Brain microvascular endothelial cell (primary cell): ENCODE data around the gene BTBD3.

Experiments used
- DNase-seq: peaks from one replicate; pipeline ENCODE4 v3.0.0-alpha.2; 2020
- H3K27ac ChIP-seq: fragments of 250-450 bp; sonication (Bioruptor Pico); 2 replicates; pipeline ENCODE4 v1.5.1; 2020; ENCODE audit warnings: mild to moderate bottlenecking, moderate library complexity
- H3K27me3 ChIP-seq: fragments of 250-450 bp; sonication (Bioruptor Pico); replicated peaks from 2 replicates; pipeline ENCODE4 v1.5.1; 2020; ENCODE audit warnings: mild to moderate bottlenecking
- H3K36me3 ChIP-seq: fragments of 250-450 bp; sonication (Bioruptor Pico); replicated peaks from 2 replicates; pipeline ENCODE4 v1.5.1; 2020; ENCODE audit warnings: mild to moderate bottlenecking
- H3K4me3 ChIP-seq: 2 replicates; pipeline ENCODE4 v1.5.1; 2011; ENCODE audit warnings: low read depth, mild to moderate bottlenecking, control low read depth, low read length, moderate library complexity
- in situ Hi-C: cut with HindIII; loops from 2 replicates; pipeline ENCODE4 v1.10.0; 2017; ENCODE audit warnings: low sequenced_read_pairs, low pct_ligation_motif_present
- TF ChIP-seq, protein P1 (sequence below): IDR thresholded peaks from 2 replicates; pipeline ENCODE4 v1.5.1; 2011; ENCODE audit warnings: low read depth, mild to moderate bottlenecking, moderate library complexity, low read length, control low read depth, inconsistent platforms; ENCODE audit errors: missing control alignments

BTBD3 gene

GRCh38 chr20:11952639-11953038 is 34.9 kb downstream of the BTBD3 start:
- no peak for DNase-seq
- TF ChIP-seq, protein P1, sequence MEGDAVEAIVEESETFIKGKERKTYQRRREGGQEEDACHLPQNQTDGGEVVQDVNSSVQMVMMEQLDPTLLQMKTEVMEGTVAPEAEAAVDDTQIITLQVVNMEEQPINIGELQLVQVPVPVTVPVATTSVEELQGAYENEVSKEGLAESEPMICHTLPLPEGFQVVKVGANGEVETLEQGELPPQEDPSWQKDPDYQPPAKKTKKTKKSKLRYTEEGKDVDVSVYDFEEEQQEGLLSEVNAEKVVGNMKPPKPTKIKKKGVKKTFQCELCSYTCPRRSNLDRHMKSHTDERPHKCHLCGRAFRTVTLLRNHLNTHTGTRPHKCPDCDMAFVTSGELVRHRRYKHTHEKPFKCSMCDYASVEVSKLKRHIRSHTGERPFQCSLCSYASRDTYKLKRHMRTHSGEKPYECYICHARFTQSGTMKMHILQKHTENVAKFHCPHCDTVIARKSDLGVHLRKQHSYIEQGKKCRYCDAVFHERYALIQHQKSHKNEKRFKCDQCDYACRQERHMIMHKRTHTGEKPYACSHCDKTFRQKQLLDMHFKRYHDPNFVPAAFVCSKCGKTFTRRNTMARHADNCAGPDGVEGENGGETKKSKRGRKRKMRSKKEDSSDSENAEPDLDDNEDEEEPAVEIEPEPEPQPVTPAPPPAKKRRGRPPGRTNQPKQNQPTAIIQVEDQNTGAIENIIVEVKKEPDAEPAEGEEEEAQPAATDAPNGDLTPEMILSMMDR: no peak
- Histone ChIP-seq H3K27me3 (no peaks in the 10 kb centered on the region), H3K4me3 (no peak overlapping the region), H3K36me3 (no peaks in the 10 kb centered on the region), H3K27ac (no peak overlapping the region)
- in situ Hi-C loops: no loop called here

GRCh38 chr20:11957911-11958310 is 40.2 kb downstream of the BTBD3 start:
- no peak for DNase-seq
- Histone ChIP-seq H3K36me3 (no peaks in the 10 kb centered on the region), H3K4me3 (no peak overlapping the region), H3K27me3 (no peaks in the 10 kb centered on the region), H3K27ac (no peak overlapping the region)
- in situ Hi-C loops: no loop called here
- TF ChIP-seq, protein P1: no peak

DNA sequence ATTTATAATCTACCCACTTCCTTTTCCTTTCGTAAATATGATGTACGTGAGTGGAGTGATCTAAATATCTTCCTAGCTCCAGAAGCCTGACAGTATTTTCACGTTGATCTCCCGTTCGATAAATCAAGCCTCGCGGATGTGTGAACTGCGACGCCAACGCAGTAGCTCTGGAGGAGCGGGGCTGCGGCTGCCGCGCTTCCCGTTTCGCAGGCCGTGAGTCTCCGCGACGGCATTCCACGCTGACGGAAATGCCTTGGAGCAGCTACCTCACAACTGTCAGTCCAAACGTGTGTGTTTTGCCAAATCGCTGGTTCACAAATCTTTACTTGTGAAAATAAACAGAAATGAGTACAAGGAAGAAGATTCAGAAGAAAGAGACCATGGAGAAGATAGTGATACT is 41.2 kb downstream of the BTBD3 start:
- DNase-seq: no peak
- no peaks in the 10 kb centered on the region for H3K36me3 ChIP-seq

GRCh38 chr20:11965602-11966001 is 47.9 kb downstream of the BTBD3 start:
- DNase-seq: no peak
- Histone ChIP-seq H3K27me3 (no peaks in the 10 kb centered on the region), H3K4me3 (no peak overlapping the region), H3K27ac (no peak overlapping the region), H3K36me3 (no peaks in the 10 kb centered on the region)
- in situ Hi-C loops: no loop called here
- TF ChIP-seq, protein P1: peak; percentile 41

More for the DNA sequence above, 41.2 kb downstream of the BTBD3 start:
- no peak overlapping the region for H3K27ac ChIP-seq
- TF ChIP-seq, protein P1: no peak
- in situ Hi-C loops: no loop called here
- no peak overlapping the region for H3K4me3 ChIP-seq
- H3K27me3 ChIP-seq: no peaks in the 10 kb centered on the region

DNA sequence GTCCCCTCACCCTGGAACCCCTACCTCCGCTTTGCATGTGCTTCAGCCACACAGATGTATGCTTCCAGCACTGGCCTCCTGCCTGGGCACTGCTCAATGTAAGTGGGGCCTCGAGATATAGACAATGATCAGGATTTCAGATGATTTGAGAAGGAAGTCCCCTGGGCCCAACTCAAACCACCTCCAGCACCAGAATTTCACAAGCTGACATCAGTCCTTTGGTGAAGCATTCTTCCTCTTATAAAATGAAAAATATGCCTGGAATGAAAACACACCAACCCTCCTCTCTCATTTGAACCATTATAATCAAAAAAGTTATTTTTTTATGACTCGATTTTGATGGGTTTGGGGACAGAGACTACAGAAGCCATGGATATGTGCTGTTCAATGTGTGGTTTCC is 48.5 kb downstream of the BTBD3 start:
- DNase-seq: no peak
- no peak overlapping the region for H3K27ac ChIP-seq
- no peak overlapping the region for H3K4me3 ChIP-seq
- no peaks in the 10 kb centered on the region for H3K27me3 ChIP-seq
- H3K36me3 ChIP-seq: no peaks in the 10 kb centered on the region
- in situ Hi-C loops: no loop called here
- TF ChIP-seq, protein P1: no peak

GRCh38 chr20:11970243-11970836 is 52.6 kb downstream of the BTBD3 start:
- no peak for DNase-seq
- Histone ChIP-seq H3K27ac (no peak overlapping the region), H3K36me3 (no peaks in the 10 kb centered on the region), H3K27me3 (no peaks in the 10 kb centered on the region), H3K4me3 (no peak overlapping the region)
- TF ChIP-seq, protein P1: no peak
- in situ Hi-C loops: no loop called here
